ENCODE measurements around the gene DSP.

GRCh38 chr6:7568021-7568420 lies 26.6 kb downstream of the DSP start:
- TF ChIP-seq MYB (IDR thresholded peaks at IDR 0.05; ENCODE audit: borderline replicate concordance, low read depth, low read length) (no peak), RFX5 (IDR thresholded peaks at IDR 0.05; ENCODE audit: low read depth, low read length) (no peak), TARDBP (IDR thresholded peaks at IDR 0.05; ENCODE audit: borderline replicate concordance) (no peak), JUNB (IDR thresholded peaks at IDR 0.05) (no peak), TAF1 (IDR thresholded peaks at IDR 0.05; ENCODE audit: borderline replicate concordance, low read depth, low read length) (no peak), SUZ12 (IDR thresholded peaks at IDR 0.05; ENCODE audit: unreplicated experiment) (no peak), POLR2A (IDR thresholded peaks at IDR 0.05; ENCODE audit: low read depth, low read length) (no peak)
